Adrenal gland (tissue), 5 donors: ENCODE results near the gene PXYLP1.

Experiments
- CTCF ChIP-seq, 6 experiments: fragments of 450-650 bp in 4 of 6; fragments of 200-600 bp in 2 of 6; sonication (generic) in 1 of 6; IDR thresholded peaks; 1 replicate in 5 of 6; 2 replicates in 1 of 6; pipeline versions ENCODE4 v1.5.1 to v1.8.0; 2016 to 2021; ENCODE audit warnings: antibody characterized with exemption in 6 of 6, mild to moderate bottlenecking in 2 of 6, moderate library complexity in 1 of 6
- POLR2A ChIP-seq, 2 donors: fragments of 450-650 bp; IDR thresholded peaks; one replicate each; pipeline ENCODE4 v1.6.1; 2017; ENCODE audit warnings: antibody characterized with exemption in 2 of 2, mild to moderate bottlenecking in 2 of 2, moderate library complexity in 1 of 2
- donor health status: DM: no; HTN: no; CAD: no.

- TF ChIP-seq CTCF (IDR thresholded peaks at IDR 0.05) (no peak), POLR2A (IDR thresholded peaks at IDR 0.05) (no peak)
Measured at GRCh38 chr3:141328286-141329166, 96.9 kb downstream of the PXYLP1 start.
